Tibial nerve (tissue), 3 donors: ENCODE data around the gene FKBP6.

ENCODE experiments used
- EP300 ChIP-seq, 2 donors: sonication (generic); formaldehyde crosslinking; IDR thresholded peaks; one replicate each; pipeline ENCODE4 v1.6.1; 2017; ENCODE audit warnings: antibody characterized with exemption in 2 of 2, mild to moderate bottlenecking in 1 of 2
- POLR2A ChIP-seq, 2 donors: fragments of 450-650 bp; IDR thresholded peaks; one replicate each; pipeline ENCODE4 v1.6.1; 2017; ENCODE audit warnings: antibody characterized with exemption in 2 of 2, mild to moderate bottlenecking in 2 of 2, moderate library complexity in 2 of 2

- no peak for TF ChIP-seq EP300 (IDR thresholded peaks at IDR 0.05)
- TF ChIP-seq POLR2A (IDR thresholded peaks at IDR 0.05) = no peak
These were observed 55.1 kb downstream of the FKBP6 start for GRCh38 chr7:73382934-73383503.
